ENCODE measurements around the gene KIF2C. TPM values are rescaled to one million over a fixed set of nuclear protein-coding genes. Genes with fewer than 3 reads are reported as not detected.
A peak's percentile ranks its signal among the peaks of the same experiment; 100 is the strongest.
"Not testable (repeated sequence)": the region's sequence is repeated elsewhere in the genome, so short reads cannot be mapped to it uniquely, and the experiment has no call there.

Gene KIF2C
- total RNA-seq, 2 donors from 2014 or later, result 1.4 to 1.7 TPM

- peaks cover 2% of the 10 kb centered on the region for H3K36me3 Mint-ChIP-seq (ENCODE audit: low read depth)
- DNase-seq (no peak), ATAC-seq (no peak)
- peak overlapping the region; percentile 88 for H3K27ac Mint-ChIP-seq
- peaks cover 26% of the 10 kb centered on the region for H3K4me1 Mint-ChIP-seq
- H3K27me3 Mint-ChIP-seq, result no peaks in the 10 kb centered on the region
- peak overlapping the region; percentile 83 for H3K4me3 Mint-ChIP-seq
- no peaks in the 10 kb centered on the region for H3K9me3 ChIP-seq (ENCODE audit: control insufficient read depth, low read length, poor library complexity, severe bottlenecking)
Observed at GRCh38 chr1:44785029-44785380, 45.4 kb downstream of the KIF2C start.

GRCh38 chr1:44785501-44786137, 46.0 kb downstream of the KIF2C start:
- H3K4me1 Mint-ChIP-seq, result peaks cover 26% of the 10 kb centered on the region
- peak overlapping the region; percentile 88 for H3K27ac Mint-ChIP-seq
- H3K4me3 Mint-ChIP-seq, result peak overlapping the region; percentile 83
- ATAC-seq (no peak), DNase-seq (no peak)
- H3K36me3 Mint-ChIP-seq (ENCODE audit: low read depth), result peaks cover 2% of the 10 kb centered on the region
- no peaks in the 10 kb centered on the region for H3K9me3 ChIP-seq (ENCODE audit: control insufficient read depth, low read length, poor library complexity, severe bottlenecking)
- no peaks in the 10 kb centered on the region for H3K27me3 Mint-ChIP-seq

GRCh38 chr1:44786138-44786840, 46.7 kb downstream of the KIF2C start:
- peak overlapping the region; percentile 83 for H3K4me3 Mint-ChIP-seq
- H3K27me3 Mint-ChIP-seq, result no peaks in the 10 kb centered on the region
- DNase-seq (peak; percentile 70 to 73 (median 72)), ATAC-seq (peak; percentile 83)
- peaks cover 24% of the 10 kb centered on the region for H3K4me1 Mint-ChIP-seq
- peak overlapping the region; percentile 88 for H3K27ac Mint-ChIP-seq
- no peaks in the 10 kb centered on the region for H3K36me3 Mint-ChIP-seq (ENCODE audit: low read depth)
- no peaks in the 10 kb centered on the region for H3K9me3 ChIP-seq (ENCODE audit: control insufficient read depth, low read length, poor library complexity, severe bottlenecking)

- Mint-ChIP-seq H3K27ac (no peak overlapping the region), H3K27me3 (no peaks in the 10 kb centered on the region), H3K36me3 (ENCODE audit: low read depth) (no peaks in the 10 kb centered on the region), H3K4me1 (peaks cover 24% of the 10 kb centered on the region), H3K4me3 (peak overlapping the region; percentile 83)
- H3K9me3 ChIP-seq (ENCODE audit: control insufficient read depth, low read length, poor library complexity, severe bottlenecking), result no peaks in the 10 kb centered on the region
- no peak for DNase-seq
- no peak for ATAC-seq
Observed at GRCh38 chr1:44786841-44787426, 47.3 kb downstream of the KIF2C start.

GRCh38 chr1:44787506-44787905, 47.9 kb downstream of the KIF2C start:
- ATAC-seq (no peak), DNase-seq (no peak)
- Mint-ChIP-seq H3K4me3 (no peak overlapping the region), H3K36me3 (ENCODE audit: low read depth) (no peaks in the 10 kb centered on the region), H3K4me1 (peaks cover 24% of the 10 kb centered on the region), H3K27me3 (no peaks in the 10 kb centered on the region), H3K27ac (no peak overlapping the region)
- no peaks in the 10 kb centered on the region for H3K9me3 ChIP-seq (ENCODE audit: control insufficient read depth, low read length, poor library complexity, severe bottlenecking)

GRCh38 chr1:44788120-44788860, 48.7 kb downstream of the KIF2C start, which contains the start of gene BEST4:
Gene BEST4, minus strand, starts transcription at chr1:44788170. Its CDS starts 465 bp downstream, at chr1:44787705.
- Mint-ChIP-seq H3K36me3 (ENCODE audit: low read depth) (no peaks in the 10 kb centered on the region), H3K27me3 (no peaks in the 10 kb centered on the region), H3K27ac (peak within 1 kb of the TSS; percentile 83), H3K4me3 (no peak within 1 kb of the TSS), H3K4me1 (peaks cover 24% of the 10 kb centered on the region)
- DNase-seq, result no peak
- no peaks in the 10 kb centered on the region for H3K9me3 ChIP-seq (ENCODE audit: control insufficient read depth, low read length, poor library complexity, severe bottlenecking)
- ATAC-seq, result no peak

- peak overlapping the region; percentile 45 for H3K27ac Mint-ChIP-seq
- no peaks in the 10 kb centered on the region for H3K27me3 Mint-ChIP-seq
- H3K4me3 Mint-ChIP-seq, result no peak overlapping the region
- DNase-seq, result no peak
- H3K36me3 Mint-ChIP-seq (ENCODE audit: low read depth), result no peaks in the 10 kb centered on the region
- ATAC-seq, result no peak
- peaks cover 8% of the 10 kb centered on the region for H3K4me1 Mint-ChIP-seq
- H3K9me3 ChIP-seq (ENCODE audit: control insufficient read depth, low read length, poor library complexity, severe bottlenecking), result no peaks in the 10 kb centered on the region
Observed at GRCh38 chr1:44790968-44791801, 51.5 kb downstream of the KIF2C start.

- Mint-ChIP-seq H3K27me3 (no peaks in the 10 kb centered on the region), H3K36me3 (ENCODE audit: low read depth) (no peaks in the 10 kb centered on the region), H3K27ac (no peak overlapping the region), H3K4me3 (no peak overlapping the region), H3K4me1 (peaks cover 5% of the 10 kb centered on the region)
- ATAC-seq (no peak), DNase-seq (no peak)
- H3K9me3 ChIP-seq (ENCODE audit: control insufficient read depth, low read length, poor library complexity, severe bottlenecking), result no peaks in the 10 kb centered on the region
Observed at GRCh38 chr1:44792736-44793502, 53.3 kb downstream of the KIF2C start.

- H3K9me3 ChIP-seq (ENCODE audit: control insufficient read depth, low read length, poor library complexity, severe bottlenecking); H3K27ac Mint-ChIP-seq; H3K4me3 Mint-ChIP-seq; H3K36me3 Mint-ChIP-seq (ENCODE audit: low read depth); ATAC-seq; H3K27me3 Mint-ChIP-seq: not testable (repeated sequence)
- peak in 1 of 3 donors; percentile 1 for DNase-seq
- H3K4me1 Mint-ChIP-seq, result peaks cover 22% of the 10 kb centered on the region
Observed at GRCh38 chr1:44797886-44798285, 58.2 kb downstream of the KIF2C start.

- H3K9me3 ChIP-seq (ENCODE audit: control insufficient read depth, low read length, poor library complexity, severe bottlenecking), result peaks cover 3% of the 10 kb centered on the region
- Mint-ChIP-seq H3K27me3 (no peaks in the 10 kb centered on the region), H3K27ac (peak overlapping the region; percentile 100), H3K36me3 (ENCODE audit: low read depth) (peaks cover 12% of the 10 kb centered on the region), H3K4me1 (peaks cover 26% of the 10 kb centered on the region), H3K4me3 (no peak overlapping the region)
- peak in 1 of 3 donors; percentile 4 for DNase-seq
- no peak for ATAC-seq
Observed at GRCh38 chr1:44798481-44799365, 59.1 kb downstream of the KIF2C start.

- Mint-ChIP-seq H3K27me3 (no peaks in the 10 kb centered on the region), H3K4me1 (peaks cover 38% of the 10 kb centered on the region), H3K4me3 (peak within 1 kb of the TSS; percentile 99), H3K36me3 (ENCODE audit: low read depth) (peaks cover 12% of the 10 kb centered on the region), H3K27ac (peak within 1 kb of the TSS; percentile 100)
- peaks cover 3% of the 10 kb centered on the region for H3K9me3 ChIP-seq (ENCODE audit: control insufficient read depth, low read length, poor library complexity, severe bottlenecking)
- ATAC-seq (peak; percentile 86), DNase-seq (peak; percentile 96 to 98 (median 98))
Observed at GRCh38 chr1:44799770-44800584, 60.3 kb downstream of the KIF2C start, which contains the start of gene PLK3. Gene PLK3, plus strand, starts transcription at chr1:44800377. Its CDS starts 87 bp downstream, at chr1:44800464.

Data from T-helper 17 cell (primary cell).